Muscle of back (tissue), 11 donors: ENCODE results near the gene ADAP1. TPM values are rescaled to one million over a fixed set of nuclear protein-coding genes. Genes with fewer than 3 reads are reported as not detected.

Source experiments
- DNase-seq, 3 donors: peaks; one replicate each; pipeline versions ENCODE4 v3.0.0 to v3.0.0-alpha.2; 2013
- polyA plus RNA-seq, 10 donors: library from polyadenylated mRNA; unstranded; fragments of 120-200 nt; gene quantifications; one replicate each; pipeline ENCODE4 v1.2.1, GENCODE V29; 2013; ENCODE audit not compliant: insufficient read length in 10 of 10

The ADAP1 gene
- polyA plus RNA-seq, 10 donors: 1.4 to 4.3 (median 2.3) TPM

- DNase-seq: no peak
Measured at GRCh38 chr7:867406-868188, 86.9 kb downstream of the ADAP1 start.

- DNase-seq: no peak
Measured at GRCh38 chr7:867001-867405, 87.5 kb downstream of the ADAP1 start.

GRCh38 chr7:865921-866320 lies 88.6 kb downstream of the ADAP1 start:
- DNase-seq: no peak

- DNase-seq: no peak
Measured at GRCh38 chr7:863106-863505, 91.4 kb downstream of the ADAP1 start.

GRCh38 chr7:862157-862556 lies 92.3 kb downstream of the ADAP1 start:
- DNase-seq: no peak

- DNase-seq: no peak
Measured at GRCh38 chr7:861222-861621, 93.3 kb downstream of the ADAP1 start.

- no peak for DNase-seq
Measured at GRCh38 chr7:860149-860548, 94.3 kb downstream of the ADAP1 start.

- DNase-seq: no peak
Measured at GRCh38 chr7:859359-860030, 95.0 kb downstream of the ADAP1 start.

- DNase-seq: no peak
Measured at GRCh38 chr7:857661-858060, 96.8 kb downstream of the ADAP1 start.

- no peak for DNase-seq
Measured at GRCh38 chr7:856444-857095, 97.9 kb downstream of the ADAP1 start.

GRCh38 chr7:855686-856369 lies 98.7 kb downstream of the ADAP1 start:
- no peak for DNase-seq

GRCh38 chr7:854118-854775 lies 100.2 kb downstream of the ADAP1 start:
- DNase-seq: no peak

GRCh38 chr7:853366-854117 lies 100.9 kb downstream of the ADAP1 start:
- no peak for DNase-seq

- no peak for DNase-seq
Measured at GRCh38 chr7:851204-851603, 103.3 kb downstream of the ADAP1 start.

- DNase-seq: no peak
Measured at GRCh38 chr7:849781-850180, 104.7 kb downstream of the ADAP1 start.

GRCh38 chr7:849145-849544 lies 105.3 kb downstream of the ADAP1 start:
- DNase-seq: no peak

Other genes starting within 250 kb of the ADAP1 start
- 10 to 100 TPM; 21.5 to 31.2 (median 24.9) TPM for gene DNAAF5, start 228.0 kb downstream of the ADAP1 start, polyA plus RNA-seq
- 10 to 100 TPM; 18.4 to 39.6 (median 27.5) TPM for gene PRKAR1B, start 227.4 kb downstream of the ADAP1 start, polyA plus RNA-seq
- 100 to 1,000 TPM; 148 to 229 (median 179) TPM for gene SUN1, start 122.2 kb downstream of the ADAP1 start, polyA plus RNA-seq
- gene GET4, start 78.1 kb downstream of the ADAP1 start, polyA plus RNA-seq: 10 to 100 TPM; 27.5 to 39.4 (median 36.7) TPM
- 10 to 100 TPM in 6 of 10 donors, 1 to 10 TPM in 4; 7.0 to 12.4 (median 10.5) TPM for gene COX19, start 20.9 kb upstream of the ADAP1 start, polyA plus RNA-seq
- gene CYP2W1, start 28.5 kb upstream of the ADAP1 start, polyA plus RNA-seq: 10 to 100 TPM in 2 of 10 donors, under 1 TPM in 8; 0.27 to 11.0 (median 0.36) TPM
- 1 to 10 TPM; 1.4 to 4.4 (median 3.2) TPM for gene GPR146, start 89.9 kb upstream of the ADAP1 start, polyA plus RNA-seq
- gene GPER1, start 133.4 kb upstream of the ADAP1 start, polyA plus RNA-seq: 10 to 100 TPM in 5 of 10 donors, 1 to 10 TPM in 5; 6.5 to 15.5 (median 9.9) TPM
- 10 to 100 TPM; 10.2 to 17.9 (median 13.8) TPM for gene ZFAND2A, start 205.5 kb upstream of the ADAP1 start, polyA plus RNA-seq